Measurements from ENCODE around the gene RYK.

GRCh38 chr3:134284438-134284837 is 33.8 kb upstream of the RYK start:
- TF ChIP-seq CTCF (IDR thresholded peaks at IDR 0.05) = no peak
- TF ChIP-seq POLR2A (IDR thresholded peaks at IDR 0.05) = no peak
